Measurements from ENCODE around the gene CFAP157. TPM values are rescaled to one million over a fixed set of nuclear protein-coding genes. Genes with fewer than 3 reads are reported as not detected.
A peak's percentile ranks its signal among the peaks of the same experiment; 100 is the strongest.

Gene CFAP157
- total RNA-seq, 2 donors from 2014 or later = not detected

DNA sequence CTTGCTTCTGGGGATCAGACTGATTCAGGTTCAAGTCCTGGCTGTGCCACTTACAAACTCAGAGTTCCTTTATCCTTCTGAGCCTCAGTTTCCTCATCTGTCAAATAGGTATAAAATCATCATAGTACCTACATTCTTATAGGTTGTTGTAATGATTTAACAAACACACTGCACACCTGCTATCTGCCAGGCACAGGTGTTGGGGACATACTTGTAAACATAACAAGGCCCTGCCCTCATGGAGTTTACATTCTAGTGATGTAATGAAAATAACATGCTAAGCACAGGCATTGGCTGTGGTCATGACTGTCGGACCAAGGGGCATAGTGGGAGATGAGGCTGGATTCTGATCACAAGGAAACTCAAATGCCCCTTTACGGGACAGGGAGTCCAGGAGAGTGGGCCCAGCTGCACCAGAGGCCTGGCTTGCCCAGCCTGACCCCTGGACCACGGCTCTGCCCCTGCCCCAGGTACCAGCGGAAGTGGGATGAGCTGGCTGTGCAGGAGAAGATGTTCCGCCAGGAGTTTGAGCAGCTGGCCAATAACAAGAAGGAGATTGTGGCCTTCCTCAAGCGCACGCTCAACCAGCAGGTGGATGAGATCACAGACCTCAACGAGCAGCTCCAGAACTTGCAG is 2.3 kb downstream of the CFAP157 start:
- peaks cover 0 to 11% of the 10 kb centered on the region in 2 donors for H3K36me3 Mint-ChIP-seq
- H3K27ac Mint-ChIP-seq = no peak overlapping the region
- no peak for DNase-seq (ENCODE audit: low spot score in 2 of 2)
- H3K9me3 Mint-ChIP-seq = no peaks in the 10 kb centered on the region
- no peak for ATAC-seq

DNA sequence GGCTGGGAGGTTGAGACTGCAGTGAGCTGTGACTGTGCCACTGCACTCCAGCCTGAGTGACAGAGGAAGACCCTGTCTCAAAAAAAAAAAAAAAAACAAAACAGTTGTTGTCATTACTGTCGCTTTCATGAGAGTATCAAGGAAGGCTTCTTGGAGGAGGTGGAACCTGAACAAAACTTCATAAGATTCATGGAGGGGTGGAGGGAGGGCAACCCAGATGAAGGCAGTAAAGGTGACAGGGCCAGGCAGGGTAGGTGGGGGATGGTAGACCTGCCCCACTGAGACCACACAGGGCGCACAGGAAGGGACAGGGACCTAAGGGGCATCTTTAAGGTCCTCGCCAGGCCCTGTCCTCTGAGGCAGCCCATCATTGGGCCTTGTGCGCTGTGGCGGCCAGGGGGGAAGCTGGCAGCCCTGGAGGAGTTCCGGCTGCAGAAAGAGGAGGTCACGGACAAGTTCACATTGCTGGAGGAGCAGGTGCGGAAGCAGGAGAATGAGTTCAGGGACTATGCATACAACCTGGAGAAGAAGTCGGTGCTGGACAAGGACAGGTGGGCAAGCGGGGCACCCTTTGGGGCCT is 3.5 kb downstream of the CFAP157 start:
- ATAC-seq = no peak
- DNase-seq (ENCODE audit: low spot score in 2 of 2) = no peak
- Mint-ChIP-seq H3K27ac (peak overlapping the region in 1 of 2 donors; percentile 1), H3K36me3 (peaks cover 2 to 12% of the 10 kb centered on the region in 2 donors), H3K9me3 (no peaks in the 10 kb centered on the region)

DNA sequence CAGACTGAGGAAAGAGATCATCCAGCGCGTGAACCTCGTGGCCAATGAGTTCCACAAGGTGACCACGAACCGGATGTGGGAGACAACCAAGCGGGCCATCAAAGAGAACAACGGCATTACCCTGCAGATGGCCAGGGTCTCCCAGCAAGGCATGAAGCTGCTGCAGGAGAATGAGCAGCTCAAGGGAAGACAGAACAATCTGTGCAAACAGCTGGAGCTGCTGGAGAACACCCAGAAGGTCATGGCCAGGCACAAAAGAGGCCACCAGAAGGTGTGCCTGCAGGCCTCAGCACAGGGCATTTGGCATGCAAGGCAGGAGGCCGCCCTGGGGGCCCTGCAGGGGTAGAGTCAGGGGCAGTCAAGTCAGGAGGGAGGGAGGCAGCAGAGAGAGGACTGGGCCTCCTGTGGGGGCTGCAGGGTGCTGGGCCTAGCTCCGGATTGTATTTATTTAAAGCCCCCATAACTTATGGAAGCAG is 4.5 kb downstream of the CFAP157 start:
- H3K27ac Mint-ChIP-seq = peak overlapping the region in 1 of 2 donors; percentile 91
- H3K36me3 Mint-ChIP-seq = peaks cover 6 to 16% of the 10 kb centered on the region in 2 donors
- DNase-seq (ENCODE audit: low spot score in 2 of 2) (no peak), ATAC-seq (no peak)
- no peaks in the 10 kb centered on the region for H3K9me3 Mint-ChIP-seq

DNA sequence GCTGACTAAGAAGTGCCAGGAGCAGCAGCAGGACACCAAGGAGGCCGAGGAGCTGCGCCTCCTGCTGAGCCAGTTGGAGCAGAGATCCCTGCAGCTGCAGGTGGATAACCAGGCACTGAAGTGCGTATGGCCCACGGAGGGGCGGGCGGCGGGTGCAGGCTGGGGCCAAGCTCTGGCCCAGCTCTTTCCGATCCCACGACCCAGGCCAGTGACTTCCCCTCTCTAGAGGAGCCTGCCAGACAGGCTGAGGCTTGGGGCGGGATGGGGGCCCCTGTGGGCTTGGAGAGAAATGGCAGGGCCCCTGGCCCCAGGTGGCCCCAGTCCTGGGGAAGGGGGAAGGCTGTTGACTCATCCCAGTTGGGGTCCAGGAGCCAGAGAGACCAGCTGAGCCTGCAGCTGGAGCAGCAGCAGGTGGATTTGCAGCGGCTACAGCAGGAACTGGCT is 5.1 kb downstream of the CFAP157 start:
- Mint-ChIP-seq H3K36me3 (peaks cover 6 to 16% of the 10 kb centered on the region in 2 donors), H3K27ac (no peak overlapping the region), H3K9me3 (no peaks in the 10 kb centered on the region)
- no peak for DNase-seq (ENCODE audit: low spot score in 2 of 2)
- ATAC-seq = no peak

DNA sequence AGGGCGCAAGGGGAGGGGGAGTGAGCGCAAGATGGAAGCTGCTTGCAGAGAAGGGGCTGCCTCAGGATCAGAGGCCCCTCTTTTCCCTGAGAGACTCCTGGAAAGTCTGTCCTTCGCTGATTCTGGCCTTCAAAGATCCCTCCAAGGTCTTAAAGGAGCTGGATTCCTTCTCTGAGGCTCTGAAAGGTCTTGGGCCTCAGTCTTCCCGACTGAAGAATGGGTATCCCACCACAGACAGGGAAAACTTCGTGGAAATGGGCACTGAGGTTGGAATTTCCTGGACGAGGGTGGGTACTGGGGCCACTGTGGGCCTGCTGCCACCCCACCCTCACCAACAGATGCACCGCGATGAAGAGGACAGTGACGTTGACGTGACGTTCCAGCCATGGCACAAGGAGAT is 5.6 kb downstream of the CFAP157 start:
- H3K27ac Mint-ChIP-seq = no peak overlapping the region
- H3K36me3 Mint-ChIP-seq = peaks cover 6 to 16% of the 10 kb centered on the region in 2 donors
- H3K9me3 Mint-ChIP-seq = no peaks in the 10 kb centered on the region
- DNase-seq (ENCODE audit: low spot score in 2 of 2) (no peak), ATAC-seq (no peak)

DNA sequence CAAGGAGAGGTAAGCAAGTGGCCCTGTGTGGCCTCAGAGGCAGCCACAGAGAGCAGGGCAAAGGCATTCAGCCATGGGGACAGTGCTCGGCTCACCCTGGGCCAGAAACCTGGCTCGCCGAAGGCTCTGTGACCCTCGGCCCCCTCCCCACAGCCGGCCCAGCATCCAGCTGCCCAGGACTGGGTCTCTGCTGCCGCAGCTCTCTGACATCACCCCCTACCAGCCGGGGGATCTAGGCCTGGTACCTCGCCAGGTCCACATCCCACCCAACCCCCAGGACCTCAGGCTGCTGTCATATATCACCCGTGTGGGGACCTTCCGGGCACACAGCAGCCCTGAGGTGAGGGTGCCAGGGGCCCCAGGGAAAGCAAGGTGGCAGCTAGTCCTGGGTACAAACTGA is 6.1 kb downstream of the CFAP157 start:
- Mint-ChIP-seq H3K27ac (no peak overlapping the region), H3K36me3 (peaks cover 6 to 16% of the 10 kb centered on the region in 2 donors), H3K9me3 (no peaks in the 10 kb centered on the region)
- DNase-seq (ENCODE audit: low spot score in 2 of 2) (no peak), ATAC-seq (no peak)

DNA sequence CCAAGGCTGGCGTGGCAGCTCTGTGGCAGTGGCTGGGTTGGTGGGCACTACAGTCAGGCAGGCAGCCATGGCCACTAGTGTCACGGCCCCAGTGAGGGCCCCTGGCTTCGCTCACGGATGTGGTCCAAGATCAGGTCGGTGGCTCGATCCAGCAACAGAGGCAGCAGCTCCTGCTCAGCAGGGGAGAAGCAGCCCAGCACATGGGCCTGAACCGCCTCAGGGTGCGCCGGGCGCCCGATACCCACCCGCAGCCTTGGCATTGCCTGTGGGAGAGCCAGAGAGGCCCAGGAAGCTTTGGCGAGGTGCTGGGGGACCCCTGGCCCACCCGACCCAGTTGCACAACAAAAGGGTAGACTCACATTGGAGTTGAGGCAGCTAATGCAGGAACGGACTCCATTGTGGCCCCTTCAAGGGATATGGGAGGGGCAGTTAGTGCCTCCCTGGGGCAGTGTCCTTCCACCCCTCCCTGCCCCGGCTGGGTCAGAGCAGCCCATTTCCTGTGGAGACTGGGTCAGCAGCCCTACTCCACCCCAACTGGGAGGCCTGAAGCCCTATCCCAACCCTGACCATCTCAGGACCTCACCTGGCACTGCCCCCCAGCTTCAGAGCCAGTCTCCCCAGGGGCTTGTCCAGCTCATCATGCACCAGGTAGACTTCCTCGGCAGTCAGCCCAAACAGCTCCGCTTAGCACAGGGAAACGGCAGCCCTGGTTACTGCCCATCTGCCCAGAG is 7.4 kb downstream of the CFAP157 start:
- Mint-ChIP-seq H3K9me3 (no peaks in the 10 kb centered on the region), H3K27ac (peak overlapping the region; percentile 13 to 55), H3K36me3 (peaks cover 6 to 8% of the 10 kb centered on the region in 2 donors)
- DNase-seq (ENCODE audit: low spot score in 2 of 2) = no peak
- ATAC-seq = no peak

DNA sequence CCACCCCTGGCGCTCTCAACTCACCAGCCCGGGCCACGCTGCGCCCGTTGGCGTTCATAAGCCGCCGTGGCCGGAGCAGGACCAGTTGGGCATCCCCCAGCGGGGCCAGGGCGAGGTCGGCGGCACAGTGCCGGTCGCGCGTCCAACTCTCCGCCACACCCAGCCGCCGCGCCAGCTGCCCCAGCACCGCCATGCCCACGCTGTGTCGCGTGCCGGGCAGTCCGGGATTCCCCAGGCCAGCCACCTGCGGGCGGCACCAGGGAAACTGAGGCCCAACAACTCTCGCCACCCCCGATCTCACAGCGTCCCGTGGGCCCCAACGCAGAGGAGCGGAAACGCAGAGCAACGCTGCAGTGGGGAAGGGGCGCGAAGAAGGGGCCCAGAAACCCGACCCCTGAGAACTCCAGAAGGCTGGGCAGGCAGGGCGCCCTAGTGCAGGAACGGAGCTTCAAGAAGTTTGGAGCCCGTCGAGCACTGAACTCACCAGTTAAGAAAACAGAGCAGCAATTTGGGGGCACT is 8.2 kb downstream of the CFAP157 start:
- H3K27ac Mint-ChIP-seq = peak overlapping the region; percentile 91 to 95
- ATAC-seq = peak; percentile 2 to 28
- peaks cover 6% of the 10 kb centered on the region in 2 donors for H3K36me3 Mint-ChIP-seq
- no peaks in the 10 kb centered on the region for H3K9me3 Mint-ChIP-seq
- peak in 1 of 2 donors; percentile 32 for DNase-seq (ENCODE audit: low spot score in 2 of 2)

DNA sequence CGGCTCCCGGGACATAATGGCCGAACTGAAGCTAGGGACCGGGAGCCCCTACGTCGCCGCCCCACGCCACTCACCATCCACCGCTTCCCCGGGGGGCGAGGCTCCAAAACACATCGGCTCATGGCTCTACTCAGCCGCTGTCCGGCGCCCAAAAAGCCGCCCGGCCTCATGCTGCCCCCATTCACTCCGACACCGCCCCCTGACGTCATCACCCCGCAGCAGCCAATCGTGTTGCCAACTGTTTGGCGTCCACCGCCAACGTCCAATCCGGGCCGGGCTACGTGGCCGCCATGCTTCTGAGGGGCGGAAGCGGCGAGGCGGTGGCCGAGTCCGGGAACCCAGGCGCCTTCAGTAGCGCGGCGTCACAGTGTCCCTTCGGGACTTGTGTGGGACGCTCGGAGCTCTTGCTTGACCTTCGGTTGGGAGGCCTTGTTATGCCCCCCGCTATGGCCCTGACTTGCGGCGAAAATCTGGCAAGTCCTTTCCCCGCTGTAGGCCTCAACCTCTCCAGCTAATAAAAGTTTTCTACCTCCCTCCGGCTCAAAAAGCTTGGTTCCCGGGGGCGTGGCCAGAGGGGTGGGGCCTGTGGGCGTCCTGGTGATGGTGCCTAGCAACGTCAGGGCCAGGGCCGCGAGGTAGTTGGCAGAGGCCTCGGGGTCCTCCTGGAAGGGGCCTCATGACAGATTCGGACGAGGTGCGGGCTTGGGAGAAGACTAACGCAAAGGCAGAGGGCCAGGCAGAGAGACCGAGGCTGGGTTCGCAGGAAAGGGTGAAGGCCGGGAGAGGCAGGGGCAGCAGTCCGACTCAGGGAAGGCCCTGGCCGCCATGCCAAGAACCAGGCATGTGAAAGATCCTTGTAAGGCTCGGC is 8.9 kb downstream of the CFAP157 start, which contains the start of the genes PTRH1 and TTC16:
Gene PTRH1 (minus strand): TSS at position 194 of the 868 bp plus-strand sequence. CDS start 24 bp downstream, at position 170.
Gene TTC16 (plus strand): TSS at position 610 of the 868 bp plus-strand sequence. CDS start 67 bp downstream, at position 677.
- DNase-seq (ENCODE audit: low spot score in 2 of 2) (peak; percentile 96 to 98), ATAC-seq (peak; percentile 95 to 97)
- peak within 1 kb of the TSS; percentile 91 to 95 for H3K27ac Mint-ChIP-seq
- H3K36me3 Mint-ChIP-seq = peaks cover 6% of the 10 kb centered on the region in 2 donors
- H3K9me3 Mint-ChIP-seq = no peaks in the 10 kb centered on the region

DNA sequence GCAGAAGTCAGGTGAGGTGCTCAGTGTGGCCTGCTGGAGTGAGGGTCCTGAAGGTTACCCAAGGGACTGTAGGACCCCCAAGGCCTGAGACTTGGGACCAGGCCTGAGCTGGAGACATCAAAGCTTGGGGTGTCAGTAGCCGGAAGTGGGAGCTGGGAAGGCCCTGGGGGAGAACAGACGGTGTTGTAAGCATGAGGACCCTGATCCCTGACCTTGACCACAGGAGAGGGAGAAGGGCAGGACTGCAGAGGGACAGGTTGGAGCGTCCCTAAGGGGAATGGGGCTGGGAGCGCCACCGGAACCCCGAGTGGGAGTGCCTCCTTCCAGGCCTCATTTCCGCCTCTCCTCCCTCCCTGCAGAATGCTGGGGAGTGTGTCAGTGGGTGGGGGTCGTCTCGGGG is 9.6 kb downstream of the CFAP157 start:
- Mint-ChIP-seq H3K27ac (peak overlapping the region; percentile 91 to 95), H3K9me3 (no peaks in the 10 kb centered on the region), H3K36me3 (peaks cover 6% of the 10 kb centered on the region in 2 donors)
- ATAC-seq = no peak
- DNase-seq (ENCODE audit: low spot score in 2 of 2) = no peak

DNA sequence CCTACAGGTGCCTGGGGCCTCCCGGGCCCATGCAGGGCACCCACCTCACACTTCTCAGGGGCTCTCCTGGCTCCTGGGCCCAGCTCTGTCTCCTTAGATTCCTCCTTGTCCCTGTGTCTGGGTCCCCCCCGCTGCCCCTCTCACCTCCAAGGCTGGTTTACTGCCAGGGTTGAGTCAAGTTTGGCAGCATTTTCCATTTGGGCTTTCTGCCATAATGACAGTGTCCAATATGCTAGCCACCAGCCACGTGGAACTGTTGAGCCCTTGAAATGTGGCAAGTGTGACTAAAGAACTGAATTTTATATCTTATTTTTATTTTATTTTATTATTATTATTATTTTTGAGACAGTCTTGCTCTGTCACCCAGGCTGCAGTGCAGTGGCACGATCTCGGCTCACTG is 11.0 kb downstream of the CFAP157 start:
- DNase-seq (ENCODE audit: low spot score in 2 of 2) (no peak), ATAC-seq (no peak)
- Mint-ChIP-seq H3K9me3 (no peaks in the 10 kb centered on the region), H3K36me3 (peaks cover 6% of the 10 kb centered on the region in 2 donors), H3K27ac (peak overlapping the region in 1 of 2 donors; percentile 91)

DNA sequence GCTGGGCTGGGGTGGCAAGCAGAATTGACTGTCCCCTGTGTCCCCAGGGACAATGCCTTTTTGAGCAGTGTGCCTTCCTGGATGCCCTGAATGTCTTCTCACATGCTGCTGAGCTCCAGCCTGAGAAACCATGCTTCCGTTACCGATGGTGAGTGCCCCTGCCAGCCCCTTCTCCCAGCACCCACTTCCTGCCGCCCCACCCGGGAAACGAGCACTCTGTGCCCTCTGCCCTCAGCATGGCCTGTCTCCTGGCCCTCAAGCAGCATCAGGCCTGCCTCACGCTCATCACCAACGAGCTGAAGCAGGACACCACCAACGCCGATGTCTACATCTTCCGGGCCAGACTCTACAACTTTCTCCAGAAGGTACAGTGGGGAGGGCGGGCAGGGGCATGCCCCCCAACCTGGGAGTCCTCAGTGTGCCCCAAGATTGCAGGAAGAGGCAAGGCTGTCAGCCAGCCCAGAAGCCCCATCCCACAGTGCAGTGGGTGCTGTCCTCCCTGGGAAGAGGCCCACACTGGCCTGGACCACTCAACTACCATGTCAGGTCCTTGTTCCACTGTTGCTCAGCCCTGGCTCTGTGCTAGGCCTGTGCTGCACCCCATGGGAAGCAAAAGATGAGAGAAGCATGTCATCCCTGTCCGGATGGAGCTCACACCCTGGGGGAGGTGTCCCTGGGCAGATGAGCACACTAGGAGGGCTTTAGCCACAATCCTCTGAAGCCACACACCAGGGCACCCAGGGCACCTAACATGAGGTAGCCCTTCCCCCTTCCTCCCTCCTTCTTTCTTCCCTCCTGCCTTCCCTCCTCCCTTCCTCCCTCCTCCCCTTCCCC is 13.5 kb downstream of the CFAP157 start:
- Mint-ChIP-seq H3K9me3 (no peaks in the 10 kb centered on the region), H3K27ac (peak overlapping the region; percentile 26 to 84), H3K36me3 (peaks cover 5% of the 10 kb centered on the region in 2 donors)
- DNase-seq (ENCODE audit: low spot score in 2 of 2) (no peak), ATAC-seq (no peak)

DNA sequence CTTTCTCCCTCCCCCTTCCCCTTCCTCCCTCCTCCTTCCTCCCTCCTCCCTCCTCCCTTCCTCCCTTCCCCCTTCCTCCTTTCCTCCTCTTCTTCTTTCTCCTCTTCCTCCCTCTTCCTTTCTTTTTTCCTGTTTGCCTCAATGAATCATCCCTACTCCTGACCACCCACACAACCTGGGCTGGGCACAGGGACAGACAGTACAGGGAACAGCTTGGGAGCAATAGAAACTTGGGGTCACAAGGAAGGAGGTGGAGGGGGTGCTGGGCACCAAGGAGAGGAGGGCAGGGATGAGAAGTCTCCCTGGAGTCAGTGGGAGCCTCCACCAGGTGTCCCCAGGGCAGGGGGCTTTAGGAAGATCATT is 14.1 kb downstream of the CFAP157 start:
- no peak for DNase-seq (ENCODE audit: low spot score in 2 of 2)
- no peak for ATAC-seq
- Mint-ChIP-seq H3K9me3 (no peaks in the 10 kb centered on the region), H3K36me3 (no peaks in the 10 kb centered on the region), H3K27ac (peak overlapping the region in 1 of 2 donors; percentile 26)

DNA sequence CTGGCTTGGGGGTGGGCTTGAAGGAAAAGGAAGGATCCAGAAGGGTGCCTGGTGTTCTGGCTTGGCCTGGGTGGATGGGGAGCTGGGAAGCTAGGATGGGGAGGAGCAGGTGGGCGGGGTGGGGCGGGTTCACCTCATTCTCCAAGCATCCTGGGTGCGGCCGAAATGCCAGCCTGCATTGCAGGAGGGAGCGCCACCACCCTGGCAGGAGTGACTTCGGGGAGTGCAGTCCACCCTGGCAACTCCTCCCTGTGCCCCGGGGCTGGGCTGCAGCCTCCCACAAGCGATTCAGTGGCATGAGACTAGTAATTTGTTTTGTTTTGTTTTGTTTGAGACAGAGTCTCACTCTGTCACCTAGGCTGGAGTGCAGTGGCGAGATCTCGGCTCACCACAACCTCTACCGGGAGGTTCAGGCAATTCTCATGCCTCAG is 14.6 kb downstream of the CFAP157 start:
- no peak for DNase-seq (ENCODE audit: low spot score in 2 of 2)
- ATAC-seq = no peak
- peak overlapping the region in 1 of 2 donors; percentile 26 for H3K27ac Mint-ChIP-seq
- no peaks in the 10 kb centered on the region for H3K9me3 Mint-ChIP-seq
- no peaks in the 10 kb centered on the region for H3K36me3 Mint-ChIP-seq

DNA sequence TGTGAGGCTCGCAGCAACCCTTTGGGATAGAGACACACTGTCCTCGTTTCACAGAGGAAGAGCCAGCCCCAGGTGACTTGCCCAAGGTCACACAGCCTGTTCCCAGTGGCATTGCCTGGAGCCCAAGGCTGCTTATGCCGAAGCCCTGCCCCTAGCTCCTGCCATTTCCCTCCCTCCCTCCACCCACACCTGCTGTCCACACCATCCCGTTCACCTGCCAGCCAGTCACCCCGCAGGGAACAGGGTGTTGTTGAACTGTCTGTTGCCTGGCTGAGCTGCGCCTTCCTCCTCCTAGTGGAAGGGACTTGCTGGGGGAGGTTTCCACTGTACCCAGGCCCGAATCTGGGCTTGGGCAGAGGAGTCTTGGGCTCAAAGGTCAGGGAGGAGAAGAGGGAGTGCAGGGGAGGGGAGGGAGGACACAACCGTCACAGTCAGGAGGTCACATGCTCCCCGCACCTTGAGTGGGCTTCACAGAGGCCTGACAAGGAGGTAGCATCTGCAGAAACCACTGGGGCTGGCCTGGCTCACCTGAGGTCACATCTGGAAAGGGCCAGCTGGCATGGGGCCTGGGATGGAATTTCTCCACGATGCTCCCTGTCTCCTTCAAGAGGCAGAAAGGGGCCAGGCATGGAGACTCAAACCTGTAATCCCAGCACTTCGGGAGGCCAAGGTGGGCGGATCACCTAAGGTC is 15.4 kb downstream of the CFAP157 start:
- Mint-ChIP-seq H3K9me3 (no peaks in the 10 kb centered on the region), H3K27ac (peak overlapping the region in 1 of 2 donors; percentile 26), H3K36me3 (no peaks in the 10 kb centered on the region)
- ATAC-seq (no peak), DNase-seq (ENCODE audit: low spot score in 2 of 2) (no peak)

Measured in activated naive CD4-positive, alpha-beta T cell treated with anti-CD3 and anti-CD28 coated beads, Interleukin-2, amount 50 U/mL, for 72 hours (primary cell).